NCI-H524 treated with DMSO at 0.1 percent for 48 hours (cell line): ENCODE measurements around the gene MCUB.
"Not testable (repeated sequence)": the region's sequence is repeated elsewhere in the genome, so short reads cannot be mapped to it uniquely, and the experiment has no call there.

Source experiments
- DNase-seq: peaks from one replicate; lab custom pipeline; 2025; lab: John Stamatoyannopoulos, UW

The MCUB gene

DNA sequence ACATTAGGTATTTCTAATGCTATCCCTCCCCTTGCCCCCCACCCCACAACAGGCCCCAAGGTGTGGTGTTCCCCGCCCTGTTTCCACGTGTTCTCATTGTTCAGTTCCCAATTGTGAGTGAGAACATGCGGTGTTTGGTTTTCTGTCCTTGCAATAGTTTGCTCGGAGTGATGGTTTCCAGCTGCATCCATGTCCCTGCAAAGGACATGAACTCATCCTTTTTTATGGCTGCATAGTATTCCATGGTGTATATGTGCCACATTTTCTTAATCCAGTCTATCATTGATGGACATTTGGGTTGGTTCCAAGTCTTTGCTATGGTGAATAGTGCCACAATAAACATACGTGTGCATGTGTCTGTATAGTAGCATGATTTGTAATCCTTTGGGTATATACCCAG, 20.0 kb downstream of the MCUB start:
- DNase-seq: not testable (repeated sequence)

DNA sequence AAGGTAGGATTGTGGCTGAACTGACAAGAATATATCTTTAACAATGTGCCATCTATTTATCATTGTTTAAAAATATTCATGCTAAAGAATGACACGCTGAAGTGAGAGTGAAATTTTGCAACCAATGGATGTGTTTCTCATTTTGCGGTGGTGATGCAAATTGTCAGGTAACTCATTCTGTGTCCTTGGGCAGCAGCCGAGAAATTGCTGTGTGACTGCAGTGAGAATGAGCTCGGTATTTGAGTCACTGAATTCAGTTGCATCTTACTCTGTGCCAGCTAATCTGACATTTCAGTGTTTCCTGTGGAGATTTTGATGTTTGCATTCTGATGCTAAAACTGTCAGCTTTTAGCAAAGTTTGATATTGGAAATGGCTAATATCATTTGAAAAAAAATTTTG, 28.1 kb downstream of the MCUB start:
- no peak for DNase-seq

DNA sequence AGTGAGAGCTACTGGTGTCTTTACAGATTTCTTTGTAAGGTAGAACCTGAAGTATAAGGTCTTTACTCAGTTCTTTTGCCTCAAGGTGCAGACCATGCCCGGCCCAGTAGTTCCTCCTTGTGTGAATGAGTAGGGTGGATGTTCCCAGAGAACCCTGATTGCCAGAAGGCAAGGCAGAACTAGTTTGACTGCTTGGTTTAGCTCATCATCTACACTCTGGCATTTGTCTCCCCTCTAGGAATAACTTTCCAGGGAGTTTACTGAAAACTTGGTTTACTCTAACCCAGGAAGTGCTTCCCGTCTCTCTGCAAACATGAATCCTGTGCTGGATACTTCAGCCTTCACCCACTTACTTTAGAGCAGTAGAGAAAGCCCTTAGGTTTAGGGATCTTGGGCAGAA, 29.1 kb downstream of the MCUB start:
- DNase-seq: no peak

DNA sequence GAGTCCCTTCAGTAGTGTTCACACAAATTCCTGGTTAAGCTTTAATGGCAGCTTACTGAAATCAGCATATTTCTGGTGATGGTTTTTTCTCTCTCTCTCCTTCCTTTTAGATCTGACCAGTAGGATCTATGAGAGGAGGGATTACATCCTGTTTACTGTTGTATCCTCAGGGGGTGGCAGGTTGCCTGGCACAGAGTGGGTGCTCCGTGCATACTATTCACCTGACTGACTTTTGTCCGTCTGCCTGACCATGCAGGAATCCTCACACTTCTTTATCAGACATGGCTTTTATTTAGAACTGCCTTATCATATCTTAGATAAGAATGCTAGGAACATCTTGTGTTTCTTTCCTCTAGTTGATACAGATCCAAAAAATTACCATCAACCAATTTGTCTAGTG, 29.6 kb downstream of the MCUB start:
- DNase-seq: no peak

- DNase-seq: no peak
Observed at GRCh38 chr4:109590905-109591304, 30.9 kb downstream of the MCUB start.

DNA sequence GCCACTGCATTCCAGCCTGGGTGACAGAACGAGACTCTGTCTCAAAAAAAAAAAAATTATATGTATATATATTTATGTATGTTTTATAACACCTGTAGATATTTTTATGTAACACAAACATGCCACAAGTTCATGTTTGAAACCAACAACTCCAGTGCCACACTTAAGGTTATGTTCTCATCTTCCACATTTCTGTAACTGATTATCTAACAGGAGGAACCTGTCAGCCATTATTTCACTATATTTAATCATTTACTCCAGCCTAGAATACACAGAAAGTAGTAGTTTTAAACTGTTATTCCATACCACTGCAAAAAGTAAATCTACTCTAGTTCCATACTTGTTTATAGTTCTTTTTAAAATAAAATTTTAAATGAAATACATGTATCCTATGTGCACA, 32.3 kb downstream of the MCUB start:
- no peak for DNase-seq

- not testable (repeated sequence) for DNase-seq
Observed at GRCh38 chr4:109595123-109595522, 35.1 kb downstream of the MCUB start.

DNA sequence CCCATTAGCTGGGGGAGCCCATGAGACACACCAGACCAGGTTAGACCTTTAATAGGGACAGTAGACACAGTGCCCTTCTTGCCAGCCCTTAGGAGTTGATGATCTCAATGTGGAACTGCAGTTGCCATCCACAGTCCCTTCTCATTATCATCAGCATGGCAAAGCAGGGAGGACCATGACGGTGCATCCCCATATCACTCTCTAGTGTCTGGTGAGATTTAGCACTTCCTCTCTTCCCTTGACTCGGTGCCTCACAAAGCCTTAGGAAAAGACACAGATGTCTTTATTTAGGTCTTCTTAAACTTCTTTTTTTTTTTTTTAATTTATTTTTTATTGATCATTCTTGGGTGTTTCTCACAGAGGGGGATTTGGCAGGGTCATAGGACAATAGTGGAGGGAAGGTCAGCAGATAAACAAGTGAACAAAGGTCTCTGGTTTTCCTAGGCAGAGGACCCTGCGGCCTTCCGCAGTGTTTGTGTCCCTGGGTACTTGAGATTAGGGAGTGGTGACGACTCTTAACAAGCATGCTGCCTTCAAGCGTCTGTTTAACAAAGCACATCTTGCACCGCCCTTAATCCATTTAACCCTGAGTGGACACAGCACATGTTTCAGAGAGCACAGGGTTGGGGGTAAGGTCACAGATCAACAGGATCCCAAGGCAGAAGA, 36.5 kb downstream of the MCUB start:
- DNase-seq: not testable (repeated sequence)

GRCh38 chr4:109599046-109599652, 39.1 kb downstream of the MCUB start:
- no peak for DNase-seq

GRCh38 chr4:109600431-109600830, 40.4 kb downstream of the MCUB start:
- DNase-seq: no peak

GRCh38 chr4:109601336-109601735, 41.3 kb downstream of the MCUB start:
- DNase-seq: no peak

GRCh38 chr4:109607976-109608375, 47.9 kb downstream of the MCUB start:
- DNase-seq: no peak

DNA sequence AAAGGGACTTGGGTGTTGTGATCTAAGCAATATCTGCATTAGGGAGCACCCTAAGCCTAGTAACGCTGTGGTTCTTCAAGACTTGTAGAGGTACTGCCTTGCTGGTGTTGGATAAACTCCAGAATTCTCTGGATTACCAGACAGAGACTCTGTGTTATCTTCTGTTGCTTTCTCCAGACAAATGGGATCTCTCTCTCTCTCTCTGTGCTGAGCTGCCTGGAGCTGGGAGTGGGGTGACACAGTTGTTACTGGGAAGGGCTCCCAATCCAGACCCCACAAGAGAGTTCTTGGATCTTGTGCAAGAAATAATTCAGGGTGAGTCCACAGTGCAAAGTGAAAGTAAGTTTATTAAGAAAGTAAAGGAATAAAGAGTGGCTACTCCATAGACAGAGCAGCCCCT, 48.8 kb downstream of the MCUB start:
- no peak for DNase-seq

DNA sequence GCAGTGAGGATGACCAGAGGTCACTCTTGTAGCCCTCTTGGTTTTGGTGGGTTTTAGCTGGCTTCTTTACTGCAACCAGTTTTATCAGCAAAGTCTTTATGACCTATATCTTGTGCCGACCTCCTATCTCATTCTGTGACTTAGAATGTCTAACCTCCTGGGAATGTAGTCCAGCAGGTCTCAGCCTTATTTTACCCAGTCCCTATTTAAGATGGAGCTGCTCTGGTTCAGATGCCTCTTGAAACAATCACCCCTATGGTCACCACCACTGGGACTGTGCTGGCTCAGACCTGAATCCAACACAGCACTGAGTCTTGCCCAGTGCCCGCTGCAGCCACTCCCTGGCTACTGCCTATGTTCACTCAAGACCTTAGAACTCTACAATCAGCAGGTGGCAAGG, 49.4 kb downstream of the MCUB start:
- DNase-seq: no peak

DNA sequence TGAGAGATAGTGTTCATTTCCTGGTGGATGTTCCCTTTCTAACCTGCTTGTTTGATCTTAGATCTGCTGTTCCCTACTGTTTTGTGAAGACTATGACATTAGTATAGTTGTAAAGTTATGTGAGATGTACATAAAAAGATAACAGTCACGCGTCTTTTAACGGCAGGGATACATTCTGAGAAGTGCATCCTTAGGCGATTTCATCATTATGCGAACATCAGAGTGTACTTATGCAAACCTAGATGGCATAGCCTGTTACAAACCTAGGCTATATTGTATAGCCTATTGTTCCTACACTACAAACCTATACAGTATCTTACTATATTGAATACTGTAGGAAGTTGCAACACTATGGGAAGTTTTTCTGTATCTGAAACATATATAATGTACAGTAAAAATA, 50.4 kb downstream of the MCUB start:
- no peak for DNase-seq

DNA sequence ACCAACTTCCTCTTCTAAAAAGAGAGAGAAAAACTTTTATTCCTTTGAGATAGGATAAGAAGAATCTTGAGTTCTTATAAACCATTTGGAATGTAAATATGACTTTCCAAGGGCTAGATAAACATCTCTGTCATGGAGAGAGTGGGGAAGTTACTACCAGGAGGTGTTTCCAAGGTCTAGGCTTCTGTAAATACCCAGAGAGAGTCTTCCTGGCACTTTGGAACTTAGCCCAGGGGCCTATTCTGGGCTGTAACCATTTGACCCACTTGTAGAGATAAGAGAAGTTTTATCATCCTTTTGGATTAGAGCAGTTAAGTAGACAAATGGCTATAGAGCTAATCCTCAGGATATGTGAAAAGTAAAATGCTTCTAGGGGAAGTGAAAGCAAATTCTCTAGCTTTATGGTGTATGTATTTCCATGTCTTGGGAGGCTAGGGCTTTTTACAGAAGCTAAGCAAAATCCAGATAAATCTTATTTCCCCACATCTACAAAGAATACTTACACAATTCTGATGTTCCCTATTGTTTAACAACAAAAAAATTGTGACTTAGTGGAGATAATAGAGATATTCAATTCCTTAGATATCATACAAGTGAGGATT, 51.1 kb downstream of the MCUB start:
- no peak for DNase-seq

DNA sequence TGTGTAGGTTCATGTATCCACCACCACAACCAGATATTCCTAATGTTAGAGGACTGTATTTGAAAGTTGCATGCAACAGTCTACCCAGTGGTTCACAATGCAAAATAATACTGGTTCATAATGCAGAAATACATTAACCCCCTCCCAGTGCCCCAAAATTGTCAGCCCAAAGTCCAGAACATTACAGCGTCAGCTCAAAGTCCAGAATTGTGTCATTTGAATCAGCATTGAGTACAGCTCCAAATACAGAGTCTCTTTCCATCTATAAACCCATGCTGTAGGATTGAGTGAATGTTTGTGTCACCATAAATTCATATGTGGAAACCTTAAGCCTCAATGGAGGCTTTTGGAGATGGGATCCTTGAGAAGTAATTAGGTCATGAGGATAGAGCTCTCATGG, 54.0 kb downstream of the MCUB start:
- no peak for DNase-seq

DNA sequence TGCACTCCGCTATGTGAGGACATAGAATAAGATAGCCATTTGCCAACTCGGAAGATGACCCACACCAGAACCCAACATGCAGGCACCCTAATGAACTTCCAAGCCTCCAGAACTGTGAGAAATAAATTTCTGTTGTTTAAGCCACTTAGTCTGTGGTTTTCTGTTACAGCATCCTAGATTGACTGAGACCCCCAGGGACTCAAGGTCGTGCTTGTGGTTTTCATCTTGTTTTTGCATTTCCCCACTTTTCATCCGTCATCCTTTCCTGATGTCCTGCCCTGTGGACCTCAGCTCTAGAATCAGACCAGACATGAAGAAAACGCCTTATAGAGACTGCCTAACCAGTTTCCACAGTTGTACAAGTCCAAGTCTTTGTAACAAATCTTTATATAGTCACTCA, 54.4 kb downstream of the MCUB start:
- DNase-seq: no peak

- no peak for DNase-seq
Observed at GRCh38 chr4:109615742-109616141, 55.7 kb downstream of the MCUB start.

DNA sequence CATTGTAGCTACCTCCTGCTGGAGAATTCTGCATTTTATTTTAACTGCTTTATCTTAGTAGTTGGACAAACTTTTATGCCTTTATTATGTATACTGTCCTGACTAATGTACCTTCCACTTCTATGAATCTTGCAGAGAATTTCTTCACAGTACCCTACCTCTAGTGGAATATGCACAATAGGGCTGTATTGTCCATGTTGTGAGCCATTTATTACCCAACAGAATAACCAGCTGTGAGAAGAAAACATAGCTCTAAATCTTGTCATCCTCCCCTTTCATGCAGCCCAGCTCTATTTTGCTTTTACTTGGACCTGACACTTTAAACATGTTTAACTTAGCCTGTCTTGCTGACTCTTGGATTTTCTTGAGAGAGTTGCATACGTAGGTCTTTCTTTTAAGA, 56.2 kb downstream of the MCUB start:
- DNase-seq: no peak

DNA sequence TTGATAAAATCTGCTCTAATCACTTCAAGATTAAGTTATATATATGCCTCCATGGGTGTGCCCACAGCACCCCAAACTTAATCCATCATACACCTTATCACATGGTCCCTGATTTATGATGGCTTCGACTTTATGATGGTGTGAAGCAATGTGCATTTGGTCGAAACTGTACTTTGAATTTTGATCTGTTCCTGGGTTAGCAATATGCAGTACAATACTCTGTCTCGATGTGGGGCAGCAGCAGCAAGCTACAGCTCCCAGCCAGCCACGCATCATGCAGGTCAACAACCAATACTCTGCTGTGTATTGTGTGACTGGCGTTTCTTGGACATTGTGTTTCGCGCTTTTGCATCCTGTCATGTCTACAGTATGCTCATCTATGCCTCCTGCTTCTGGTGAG, 62.6 kb downstream of the MCUB start:
- DNase-seq: no peak

- no peak for DNase-seq
Observed at GRCh38 chr4:109624536-109624935, 64.5 kb downstream of the MCUB start.

DNA sequence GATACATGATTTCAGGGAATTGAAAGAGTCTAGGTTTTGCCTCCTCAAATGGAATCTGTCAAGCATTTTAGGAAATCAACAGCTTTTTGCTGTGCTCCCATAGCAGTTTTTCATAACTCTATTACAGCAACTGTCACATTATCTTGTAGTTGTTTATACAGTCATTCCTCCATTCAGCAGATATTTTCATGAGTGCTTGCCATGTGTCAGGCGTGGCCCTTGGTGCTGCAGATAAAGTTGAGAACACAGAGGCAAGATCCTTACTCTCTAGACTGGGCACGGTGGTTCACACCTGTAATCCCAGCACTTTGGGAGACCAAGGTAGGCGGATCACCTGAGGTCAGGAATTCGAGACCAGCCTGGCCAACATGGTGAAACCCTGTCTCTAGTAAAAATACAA, 67.3 kb downstream of the MCUB start:
- DNase-seq: no peak

DNA sequence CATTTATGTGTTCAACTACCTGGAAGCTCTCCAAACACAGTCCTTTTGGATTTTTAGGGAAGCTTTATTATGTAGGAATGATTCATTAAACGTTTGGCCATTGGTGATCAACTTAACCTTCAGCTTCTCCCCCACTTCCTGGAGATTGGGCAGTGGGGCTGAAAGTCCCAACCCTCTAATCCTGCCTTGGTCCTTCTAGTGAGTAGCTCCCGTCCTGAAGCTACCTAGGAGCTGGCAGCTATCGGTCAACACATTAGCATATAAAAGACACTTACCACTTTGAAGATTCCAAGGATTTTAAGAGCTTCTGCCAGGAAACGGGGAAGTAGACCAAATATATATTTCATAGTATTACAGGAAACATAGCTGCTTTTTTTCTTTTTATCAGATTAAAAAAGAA, 69.7 kb downstream of the MCUB start:
- DNase-seq: no peak
